Immature natural killer cell (primary cell): ENCODE measurements around the gene OR5K3. TPM values are rescaled to one million over a fixed set of nuclear protein-coding genes. Genes with fewer than 3 reads are reported as not detected.

Source experiments
- polyA plus RNA-seq, 3 donors: library from polyadenylated mRNA; unstranded; fragments of 300-500 nt; fragmentation: Illumina TruSeq; gene quantifications; one replicate each; pipeline ENCODE4 v1.2.3, GENCODE V29; 2021

The OR5K3 gene
- polyA plus RNA-seq, 3 donors from 2014 or later: not detected

Other genes with a start within 250 kb of the OR5K3 start
- not detected for gene OR5H14, start 243.2 kb upstream of the OR5K3 start, polyA plus RNA-seq
- gene OR5H15, start 224.0 kb upstream of the OR5K3 start, polyA plus RNA-seq: not detected
- not detected for gene OR5H6, start 126.4 kb upstream of the OR5K3 start, polyA plus RNA-seq
- gene OR5H2, start 108.2 kb upstream of the OR5K3 start, polyA plus RNA-seq: not detected
- not detected for gene OR5K4, start 36.8 kb upstream of the OR5K3 start, polyA plus RNA-seq
- gene OR5K1, start 72.5 kb downstream of the OR5K3 start, polyA plus RNA-seq: not detected
- not detected for gene OR5K2, start 107.0 kb downstream of the OR5K3 start, polyA plus RNA-seq
- 100 to 1,000 TPM in 2 of 3 donors, 10 to 100 TPM in 1; 85.9 to 141 (median 115) TPM for gene CLDND1, start 132.2 kb downstream of the OR5K3 start, polyA plus RNA-seq
- 1 to 10 TPM in 1 of 3 donors, under 1 TPM in 1, not detected in 1; 0.45 to 1.2 TPM for gene GPR15, start 141.3 kb downstream of the OR5K3 start, polyA plus RNA-seq
- gene CPOX, start 202.9 kb downstream of the OR5K3 start, polyA plus RNA-seq: 1 to 10 TPM in 2 of 3 donors, not detected in 1; 2.4 to 4.4 TPM